Measurements from ENCODE around the gene NRK. TPM values are rescaled to one million over a fixed set of nuclear protein-coding genes. Genes with fewer than 3 reads are reported as not detected.
A peak's percentile ranks its signal among the peaks of the same experiment; 100 is the strongest.
"Not testable (repeated sequence)": the region's sequence is repeated elsewhere in the genome, so short reads cannot be mapped to it uniquely, and the experiment has no call there.

NRK gene
- total RNA-seq, result 1 to 10 TPM; 5.7 to 7.4 TPM

GRCh38 chrX:105822138-105823091 is at the start of gene NRK:
TSS of gene NRK (plus strand) at chrX:105822539. CDS start at chrX:105822846, 307 bp downstream.
- H3K27me3 ChIP-seq (replicated peaks; ENCODE audit: insufficient read depth), result no peaks in the 10 kb centered on the region
- DNase-seq (ENCODE audit: low spot score), result no peak

GRCh38 chrX:105773801-105774200 is 48.5 kb upstream of the NRK start:
- no peaks in the 10 kb centered on the region for H3K27me3 ChIP-seq (replicated peaks; ENCODE audit: insufficient read depth)
- ATAC-seq (ENCODE audit: insufficient number of reproducible peaks, low FRiP score, low read depth) (no peak), DNase-seq (ENCODE audit: low spot score) (no peak)
- H3K4me3 ChIP-seq, result no peak overlapping the region
- H3K27ac ChIP-seq, result no peak overlapping the region
- H3K9me3 ChIP-seq, result no peaks in the 10 kb centered on the region
- H3K36me3 ChIP-seq, result no peaks in the 10 kb centered on the region
- no peak for TF ChIP-seq CTCF (IDR thresholded peaks at IDR 0.05)
- H3K4me1 ChIP-seq (ENCODE audit: control insufficient read depth in 1 of 2, low read depth in 2 of 2), result no peaks in the 10 kb centered on the region

More at GRCh38 chrX:105822138-105823091, at the start of gene NRK:
- no peak for TF ChIP-seq CTCF (IDR thresholded peaks at IDR 0.05)
- peak within 1 kb of the TSS; percentile 71 for H3K4me3 ChIP-seq
- H3K4me1 ChIP-seq (ENCODE audit: control insufficient read depth in 1 of 2, low read depth in 2 of 2), result no peaks in the 10 kb centered on the region
- H3K9me3 ChIP-seq, result no peaks in the 10 kb centered on the region
- no peaks in the 10 kb centered on the region for H3K36me3 ChIP-seq
- peak within 1 kb of the TSS; percentile 38 to 63 for H3K27ac ChIP-seq
- no peak for ATAC-seq (ENCODE audit: insufficient number of reproducible peaks, low FRiP score, low read depth)

- ATAC-seq (ENCODE audit: insufficient number of reproducible peaks, low FRiP score, low read depth), result no peak
- Histone ChIP-seq H3K27me3 (replicated peaks; ENCODE audit: insufficient read depth) (no peaks in the 10 kb centered on the region), H3K4me3 (no peak overlapping the region)
These were observed 46.7 kb upstream of the NRK start for GRCh38 chrX:105775679-105776078.

GRCh38 chrX:105781804-105782203 is 40.5 kb upstream of the NRK start:
- ATAC-seq (ENCODE audit: insufficient number of reproducible peaks, low FRiP score, low read depth) (no peak), DNase-seq (ENCODE audit: low spot score) (no peak)
- Histone ChIP-seq H3K27me3 (replicated peaks; ENCODE audit: insufficient read depth) (no peaks in the 10 kb centered on the region), H3K4me1 (ENCODE audit: control insufficient read depth in 1 of 2, low read depth in 2 of 2) (no peaks in the 10 kb centered on the region), H3K4me3 (no peak overlapping the region), H3K9me3 (no peaks in the 10 kb centered on the region), H3K36me3 (no peaks in the 10 kb centered on the region), H3K27ac (no peak overlapping the region)
- TF ChIP-seq CTCF (IDR thresholded peaks at IDR 0.05), result no peak

More at GRCh38 chrX:105775679-105776078, 46.7 kb upstream of the NRK start:
- no peak overlapping the region for H3K27ac ChIP-seq
- H3K9me3 ChIP-seq, result no peaks in the 10 kb centered on the region
- no peak for TF ChIP-seq CTCF (IDR thresholded peaks at IDR 0.05)
- no peaks in the 10 kb centered on the region for H3K4me1 ChIP-seq (ENCODE audit: control insufficient read depth in 1 of 2, low read depth in 2 of 2)
- H3K36me3 ChIP-seq, result no peaks in the 10 kb centered on the region
- DNase-seq (ENCODE audit: low spot score), result no peak

GRCh38 chrX:105796877-105797276 is 25.5 kb upstream of the NRK start:
- not testable (repeated sequence) for H3K9me3 ChIP-seq; H3K27ac ChIP-seq; DNase-seq (ENCODE audit: low spot score); H3K27me3 ChIP-seq (replicated peaks; ENCODE audit: insufficient read depth); H3K4me3 ChIP-seq; ATAC-seq (ENCODE audit: insufficient number of reproducible peaks, low FRiP score, low read depth); H3K4me1 ChIP-seq (ENCODE audit: control insufficient read depth in 1 of 2, low read depth in 2 of 2); H3K36me3 ChIP-seq

Data from thoracic aorta (tissue), 2 donors.